Skeletal muscle tissue (tissue), 4 donors: ENCODE data around the gene FYCO1. TPM values are rescaled to one million over a fixed set of nuclear protein-coding genes. Genes with fewer than 3 reads are reported as not detected.
A peak's percentile ranks its signal among the peaks of the same experiment; 100 is the strongest.

Experiments used
- H3K27ac ChIP-seq: one replicate; pipeline ENCODE4 v1.7.0; 2013; ENCODE audit warnings: mild to moderate bottlenecking, low read depth, low read length, inconsistent platforms
- H3K27me3 ChIP-seq, 3 donors: one replicate each; pipeline ENCODE4 v1.7.0; 2013; ENCODE audit warnings: low read length in 3 of 3; ENCODE audit not compliant: control insufficient read depth in 3 of 3, insufficient read depth in 3 of 3
- H3K36me3 ChIP-seq, 3 donors: one replicate each; pipeline ENCODE4 v1.7.0; 2013; ENCODE audit warnings: low read length in 3 of 3; ENCODE audit not compliant: control insufficient read depth in 3 of 3, insufficient read depth in 3 of 3
- H3K4me1 ChIP-seq, 3 donors: one replicate each; pipeline ENCODE4 v1.7.0; 2013; ENCODE audit warnings: low read length in 3 of 3, mild to moderate bottlenecking in 3 of 3; ENCODE audit not compliant: control insufficient read depth in 3 of 3, insufficient read depth in 3 of 3
- H3K4me3 ChIP-seq, 3 donors: one replicate each; pipeline ENCODE4 v1.7.0; 2013; ENCODE audit warnings: low read length in 3 of 3
- H3K9ac ChIP-seq, 3 donors: one replicate each; pipeline ENCODE4 v1.7.0; 2013; ENCODE audit warnings: low read length in 3 of 3, mild to moderate bottlenecking in 3 of 3, moderate library complexity in 2 of 3, low read depth in 1 of 3
- H3K9me3 ChIP-seq, 3 donors: one replicate each; pipeline ENCODE4 v1.7.0; 2013; ENCODE audit warnings: low read length in 3 of 3; ENCODE audit not compliant: control insufficient read depth in 3 of 3
- total RNA-seq: library from RNA; depleted of rRNA; stranded (reverse); fragments of >200 nt; gene quantifications from one replicate; pipeline ENCODE4 v1.2.3, GENCODE V29; 2014
- donor health status: Osteomylitis.

FYCO1 gene
- total RNA-seq, 1 donor from 2014 or later = 16.7 TPM

- no peaks in the 10 kb centered on the region for H3K27me3 ChIP-seq
- H3K4me1 ChIP-seq = peaks cover 18 to 56% (median 48%) of the 10 kb centered on the region in 3 donors
- no peak overlapping the region for H3K27ac ChIP-seq
- no peak overlapping the region for H3K9ac ChIP-seq
- peaks cover 28 to 55% (median 36%) of the 10 kb centered on the region in 3 donors for H3K36me3 ChIP-seq
- no peaks in the 10 kb centered on the region for H3K9me3 ChIP-seq
- H3K4me3 ChIP-seq = no peak overlapping the region
Measured at GRCh38 chr3:45940781-45941365, 54.8 kb downstream of the FYCO1 start.

- Histone ChIP-seq H3K9ac (peak overlapping the region in 1 of 3 donors; percentile 69), H3K4me1 (peaks cover 18 to 49% (median 41%) of the 10 kb centered on the region in 3 donors), H3K27ac (no peak overlapping the region), H3K36me3 (peaks cover 33 to 55% (median 40%) of the 10 kb centered on the region in 3 donors), H3K27me3 (no peaks in the 10 kb centered on the region), H3K9me3 (no peaks in the 10 kb centered on the region), H3K4me3 (no peak overlapping the region)
Measured at GRCh38 chr3:45940004-45940780, 55.4 kb downstream of the FYCO1 start.

- peaks cover 38 to 58% (median 46%) of the 10 kb centered on the region in 3 donors for H3K36me3 ChIP-seq
- H3K4me1 ChIP-seq = peaks cover 14 to 42% (median 37%) of the 10 kb centered on the region in 3 donors
- H3K9me3 ChIP-seq = no peaks in the 10 kb centered on the region
- no peaks in the 10 kb centered on the region for H3K27me3 ChIP-seq
- H3K4me3 ChIP-seq = no peak overlapping the region
- no peak overlapping the region for H3K27ac ChIP-seq
- H3K9ac ChIP-seq = peak overlapping the region in 1 of 3 donors; percentile 69
Measured at GRCh38 chr3:45939341-45939771, 56.3 kb downstream of the FYCO1 start.

GRCh38 chr3:45938864-45939263, 56.8 kb downstream of the FYCO1 start:
- Histone ChIP-seq H3K27me3 (no peaks in the 10 kb centered on the region), H3K4me3 (no peak overlapping the region), H3K4me1 (peaks cover 14 to 42% (median 37%) of the 10 kb centered on the region in 3 donors), H3K9me3 (no peaks in the 10 kb centered on the region), H3K9ac (peak overlapping the region in 1 of 3 donors; percentile 69), H3K27ac (no peak overlapping the region), H3K36me3 (peaks cover 43 to 63% (median 50%) of the 10 kb centered on the region in 3 donors)

GRCh38 chr3:45938043-45938435, 57.6 kb downstream of the FYCO1 start:
- Histone ChIP-seq H3K4me1 (peaks cover 14 to 40% (median 36%) of the 10 kb centered on the region in 3 donors), H3K36me3 (peaks cover 49 to 66% (median 56%) of the 10 kb centered on the region in 3 donors)

GRCh38 chr3:45937206-45938042, 58.2 kb downstream of the FYCO1 start:
- Histone ChIP-seq H3K4me1 (peaks cover 14 to 34% (median 30%) of the 10 kb centered on the region in 3 donors), H3K27ac (no peak overlapping the region), H3K9ac (peak overlapping the region in 1 of 3 donors; percentile 34), H3K36me3 (peaks cover 55 to 66% (median 59%) of the 10 kb centered on the region in 3 donors), H3K9me3 (no peaks in the 10 kb centered on the region), H3K27me3 (no peaks in the 10 kb centered on the region), H3K4me3 (no peak overlapping the region)

More at GRCh38 chr3:45938043-45938435, 57.6 kb downstream of the FYCO1 start:
- Histone ChIP-seq H3K9me3 (no peaks in the 10 kb centered on the region), H3K27me3 (no peaks in the 10 kb centered on the region), H3K4me3 (no peak overlapping the region), H3K9ac (no peak overlapping the region), H3K27ac (no peak overlapping the region)

- peaks cover 14 to 24% (median 23%) of the 10 kb centered on the region in 3 donors for H3K4me1 ChIP-seq
- no peaks in the 10 kb centered on the region for H3K27me3 ChIP-seq
- no peak overlapping the region for H3K4me3 ChIP-seq
- H3K27ac ChIP-seq = no peak overlapping the region
- H3K9me3 ChIP-seq = no peaks in the 10 kb centered on the region
- H3K36me3 ChIP-seq = peaks cover 67 to 74% (median 68%) of the 10 kb centered on the region in 3 donors
- peak overlapping the region in 1 of 3 donors; percentile 34 for H3K9ac ChIP-seq
Measured at GRCh38 chr3:45936261-45936660, 59.4 kb downstream of the FYCO1 start.

- Histone ChIP-seq H3K4me3 (no peak overlapping the region), H3K4me1 (no peaks in the 10 kb centered on the region), H3K27me3 (no peaks in the 10 kb centered on the region), H3K36me3 (peaks cover 88 to 97% (median 93%) of the 10 kb centered on the region in 3 donors), H3K27ac (no peak overlapping the region), H3K9me3 (no peaks in the 10 kb centered on the region), H3K9ac (no peak overlapping the region)
Measured at GRCh38 chr3:45933591-45933990, 62.0 kb downstream of the FYCO1 start.

- Histone ChIP-seq H3K9me3 (no peaks in the 10 kb centered on the region), H3K4me1 (no peaks in the 10 kb centered on the region), H3K9ac (no peak overlapping the region), H3K27ac (no peak overlapping the region), H3K4me3 (no peak overlapping the region), H3K36me3 (peaks cover 92 to 100% (median 98%) of the 10 kb centered on the region in 3 donors), H3K27me3 (no peaks in the 10 kb centered on the region)
Measured at GRCh38 chr3:45932112-45932511, 63.5 kb downstream of the FYCO1 start.
